Activated CD8-positive, alpha-beta T cell treated with anti-CD3 and anti-CD28 coated beads, Interleukin-2, amount 10 ng/mL, durations not matched to agents 7 days and 5 days (primary cell): Measurements from ENCODE around the gene DDHD1. TPM values are rescaled to one million over a fixed set of nuclear protein-coding genes. Genes with fewer than 3 reads are reported as not detected.
"Not testable (repeated sequence)": the region's sequence is repeated elsewhere in the genome, so short reads cannot be mapped to it uniquely, and the experiment has no call there.

Source experiments
- ATAC-seq: fragments of 150-1000 bp; cut with Tn5 transposase; one replicate; pipeline ENCODE4 v1.10.0; 2021; ENCODE audit warnings: moderate library complexity
- CTCF ChIA-PET: fragments of 350-600 bp; sonication (Branson Sonifier 250); formaldehyde crosslinking; loops from one replicate; lab custom pipeline; 2021; ENCODE audit warnings: antibody characterized with exemption; lab: Charles Lee
- POLR2A ChIA-PET: fragments of 350-600 bp; sonication (Branson Sonifier 250); formaldehyde crosslinking; loops from one replicate; lab custom pipeline; 2021; ENCODE audit warnings: antibody characterized with exemption; lab: Charles Lee
- DNase-seq: peaks from one replicate; pipeline ENCODE4 v3.0.0-alpha.2; 2020
- H3K27ac Mint-ChIP-seq: one replicate; pipeline ENCODE4 v1.8.0; 2021; ENCODE audit warnings: mild to moderate bottlenecking, mixed read lengths
- H3K27me3 Mint-ChIP-seq: one replicate; pipeline ENCODE4 v1.8.0; 2021; ENCODE audit warnings: low read depth, mixed read lengths
- H3K36me3 Mint-ChIP-seq: one replicate; pipeline ENCODE4 v1.8.0; 2021; ENCODE audit warnings: low read depth, mixed read lengths
- H3K4me1 Mint-ChIP-seq: one replicate; pipeline ENCODE4 v1.8.0; 2021; ENCODE audit warnings: low read depth, mixed read lengths
- H3K4me3 Mint-ChIP-seq: one replicate; pipeline ENCODE4 v1.8.0; 2021; ENCODE audit warnings: mild to moderate bottlenecking, mixed read lengths
- H3K9me3 Mint-ChIP-seq: one replicate; pipeline ENCODE4 v1.8.0; 2022; ENCODE audit warnings: mixed read lengths; ENCODE audit not compliant: insufficient read depth
- total RNA-seq, 2 experiments: library from RNA; stranded (reverse); gene quantifications; one replicate each; pipeline ENCODE4 v1.2.3, GENCODE V29; 2021

Gene DDHD1
- total RNA-seq, 2 experiments from 2014 or later, result 51.8 to 56.8 TPM

- H3K4me3 Mint-ChIP-seq, H3K4me1 Mint-ChIP-seq, H3K36me3 Mint-ChIP-seq, H3K27me3 Mint-ChIP-seq, POLR2A ChIA-PET, DNase-seq, CTCF ChIA-PET, ATAC-seq, H3K9me3 Mint-ChIP-seq, H3K27ac Mint-ChIP-seq: not testable (repeated sequence)
These were observed 26.4 kb upstream of the DDHD1 start for GRCh38 chr14:53179486-53180005.

- no peaks in the 10 kb centered on the region for H3K27me3 Mint-ChIP-seq
- no peak overlapping the region for H3K4me3 Mint-ChIP-seq
- peaks cover 4% of the 10 kb centered on the region for H3K4me1 Mint-ChIP-seq
- ChIA-PET CTCF (no interaction called here), POLR2A (no interaction called here)
- no peak overlapping the region for H3K27ac Mint-ChIP-seq
- H3K9me3 Mint-ChIP-seq, result no peaks in the 10 kb centered on the region
- no peak for ATAC-seq
- DNase-seq, result no peak
- peaks cover 4% of the 10 kb centered on the region for H3K36me3 Mint-ChIP-seq
These were observed 22.3 kb upstream of the DDHD1 start for GRCh38 chr14:53175375-53175774.

- ChIA-PET CTCF (no interaction called here), POLR2A (no interaction called here)
- H3K36me3 Mint-ChIP-seq, result peaks cover 4% of the 10 kb centered on the region
- H3K27ac Mint-ChIP-seq, result no peak overlapping the region
- no peak overlapping the region for H3K4me3 Mint-ChIP-seq
- DNase-seq (no peak), ATAC-seq (no peak)
- no peaks in the 10 kb centered on the region for H3K9me3 Mint-ChIP-seq
- H3K27me3 Mint-ChIP-seq, result no peaks in the 10 kb centered on the region
- H3K4me1 Mint-ChIP-seq, result peaks cover 4% of the 10 kb centered on the region
These were observed 21.8 kb upstream of the DDHD1 start for GRCh38 chr14:53174918-53175317.

- ChIA-PET POLR2A (no interaction called here), CTCF (interaction anchor here (0.7 kb wide), 1 partner anchor 1533 kb away, joined by 3 read pairs; no protein-coding TSS in a partner anchor)
- H3K4me3 Mint-ChIP-seq, result no peak overlapping the region
These were observed 15.7 kb upstream of the DDHD1 start for GRCh38 chr14:53168786-53169185.

GRCh38 chr14:53167602-53168328 is 14.6 kb upstream of the DDHD1 start:
- ChIA-PET POLR2A (no interaction called here), CTCF (no interaction called here)
- H3K9me3 Mint-ChIP-seq, result no peaks in the 10 kb centered on the region
- DNase-seq, result no peak
- no peaks in the 10 kb centered on the region for H3K27me3 Mint-ChIP-seq
- H3K4me3 Mint-ChIP-seq, result no peak overlapping the region
- H3K27ac Mint-ChIP-seq, result no peak overlapping the region
- peaks cover 8% of the 10 kb centered on the region for H3K4me1 Mint-ChIP-seq
- H3K36me3 Mint-ChIP-seq, result peaks cover 6% of the 10 kb centered on the region
- no peak for ATAC-seq

More at GRCh38 chr14:53168786-53169185, 15.7 kb upstream of the DDHD1 start:
- no peak for ATAC-seq
- Mint-ChIP-seq H3K27ac (no peak overlapping the region), H3K36me3 (peaks cover 4% of the 10 kb centered on the region), H3K27me3 (no peaks in the 10 kb centered on the region), H3K9me3 (no peaks in the 10 kb centered on the region), H3K4me1 (peaks cover 8% of the 10 kb centered on the region)
- no peak for DNase-seq

- no peaks in the 10 kb centered on the region for H3K27me3 Mint-ChIP-seq
- peaks cover 7% of the 10 kb centered on the region for H3K36me3 Mint-ChIP-seq
- POLR2A ChIA-PET, result interaction anchor here (1.1 kb wide), 1 partner anchor 10 kb away, joined by 6 read pairs; the partner anchor contains the start of gene DDHD1
- H3K27ac Mint-ChIP-seq, result no peak overlapping the region
- no peaks in the 10 kb centered on the region for H3K9me3 Mint-ChIP-seq
- H3K4me1 Mint-ChIP-seq, result peaks cover 3% of the 10 kb centered on the region
- H3K4me3 Mint-ChIP-seq, result no peak overlapping the region
- CTCF ChIA-PET, result interaction anchor here (2.0 kb wide), 1 partner anchor 9 kb away, joined by 5 read pairs; no protein-coding TSS in a partner anchor
- DNase-seq (no peak), ATAC-seq (no peak)
These were observed 8.8 kb upstream of the DDHD1 start for GRCh38 chr14:53161758-53162435.

- peaks cover 19% of the 10 kb centered on the region for H3K36me3 Mint-ChIP-seq
- peaks cover 17% of the 10 kb centered on the region for H3K4me1 Mint-ChIP-seq
- DNase-seq (no peak), ATAC-seq (no peak)
- CTCF ChIA-PET, result no interaction called here
- POLR2A ChIA-PET, result interaction anchor here (0.7 kb wide), 1 partner anchor 93 kb away, joined by 3 read pairs; no protein-coding TSS in a partner anchor
- H3K27ac Mint-ChIP-seq, result no peak overlapping the region
- H3K27me3 Mint-ChIP-seq, result no peaks in the 10 kb centered on the region
- no peak overlapping the region for H3K4me3 Mint-ChIP-seq
- H3K9me3 Mint-ChIP-seq, result no peaks in the 10 kb centered on the region
These were observed 3.1 kb upstream of the DDHD1 start for GRCh38 chr14:53156238-53156637.

- Mint-ChIP-seq H3K9me3 (no peaks in the 10 kb centered on the region), H3K4me1 (peaks cover 37% of the 10 kb centered on the region), H3K27me3 (no peaks in the 10 kb centered on the region), H3K36me3 (peaks cover 33% of the 10 kb centered on the region), H3K4me3 (peak overlapping the region; percentile 83), H3K27ac (peak overlapping the region; percentile 97)
- DNase-seq (no peak), ATAC-seq (no peak)
- CTCF ChIA-PET, result interaction anchor here (1.3 to 7.6 kb wide), 3 partner anchors 17 to 64 kb away, joined by 5 to 82 read pairs (median 5); no protein-coding TSS in a partner anchor
- POLR2A ChIA-PET, result interaction anchor here (1.8 to 5.1 kb wide), 5 partner anchors 11 to 64 kb away, joined by 7 to 121 read pairs (median 11); no protein-coding TSS in a partner anchor
These were observed 584 bp upstream of the DDHD1 start for GRCh38 chr14:53153702-53154112.

GRCh38 chr14:53152184-53152886 is 788 bp downstream of the DDHD1 start:
- DNase-seq, result peak; percentile 81
- H3K27me3 Mint-ChIP-seq, result no peaks in the 10 kb centered on the region
- H3K4me1 Mint-ChIP-seq, result peaks cover 51% of the 10 kb centered on the region
- peaks cover 37% of the 10 kb centered on the region for H3K36me3 Mint-ChIP-seq
- H3K27ac Mint-ChIP-seq, result peak overlapping the region; percentile 98
- H3K9me3 Mint-ChIP-seq, result no peaks in the 10 kb centered on the region
- ChIA-PET POLR2A (interaction anchor here (0.5 to 5.1 kb wide), 21 partner anchors 10 to 1874 kb away, joined by 3 to 121 read pairs (median 4); partner anchors contain the start of genes ERO1A, GPR137C, SOCS4 and TXNDC16), CTCF (interaction anchor here (0.8 to 7.6 kb wide), 6 partner anchors 9 to 327 kb away, joined by 3 to 82 read pairs (median 4); no protein-coding TSS in a partner anchor)
- peak; percentile 57 for ATAC-seq
- H3K4me3 Mint-ChIP-seq, result peak overlapping the region; percentile 99

- ChIA-PET POLR2A (interaction anchor here (1.3 to 5.1 kb wide), 13 partner anchors 9 to 599 kb away, joined by 3 to 121 read pairs (median 7); partner anchors contain the start of genes GPR137C and TXNDC16), CTCF (interaction anchor here (0.8 to 7.6 kb wide), 3 partner anchors 9 to 98 kb away, joined by 3 to 82 read pairs (median 3); no protein-coding TSS in a partner anchor)
- DNase-seq (peak; percentile 67), ATAC-seq (peak; percentile 21)
- Mint-ChIP-seq H3K9me3 (no peaks in the 10 kb centered on the region), H3K4me3 (peak overlapping the region; percentile 99), H3K27ac (peak overlapping the region; percentile 98), H3K36me3 (peaks cover 39% of the 10 kb centered on the region), H3K4me1 (peaks cover 58% of the 10 kb centered on the region), H3K27me3 (no peaks in the 10 kb centered on the region)
These were observed 1.5 kb downstream of the DDHD1 start for GRCh38 chr14:53151523-53152183.
